Skeletal muscle satellite cell (primary cell): ENCODE measurements around the gene KIAA0930.
A peak's percentile ranks its signal among the peaks of the same experiment; 100 is the strongest.

Experiments used
- H3K27me3 ChIP-seq: 2 replicates; pipeline ENCODE4 v1.7.0; 2013; ENCODE audit warnings: low read length; ENCODE audit not compliant: control insufficient read depth, insufficient read depth
- H3K36me3 ChIP-seq: 2 replicates; pipeline ENCODE4 v1.7.0; 2013; ENCODE audit warnings: mild to moderate bottlenecking, control low read depth, low read length; ENCODE audit not compliant: insufficient read depth
- H3K4me1 ChIP-seq: 2 replicates; pipeline ENCODE4 v1.7.0; 2013; ENCODE audit warnings: low read length; ENCODE audit not compliant: control insufficient read depth, insufficient read depth
- H3K4me2 ChIP-seq: 2 replicates; pipeline ENCODE4 v1.7.0; 2013; ENCODE audit warnings: mild to moderate bottlenecking, low read length
- H3K4me3 ChIP-seq: 2 replicates; pipeline ENCODE4 v1.7.0; 2013; ENCODE audit warnings: low read length
- H3K9ac ChIP-seq: 2 replicates; pipeline ENCODE4 v1.7.0; 2013; ENCODE audit warnings: mild to moderate bottlenecking, low read depth, low read length, moderate library complexity
- H3K9me3 ChIP-seq: replicated peaks from 2 replicates; pipeline ENCODE4 v1.7.0; 2013; ENCODE audit warnings: mild to moderate bottlenecking, control low read depth, low read length

Gene KIAA0930

GRCh38 chr22:45272498-45272897 is 31.8 kb upstream of the KIAA0930 start:
- Histone ChIP-seq H3K27me3 (peaks cover 46% of the 10 kb centered on the region), H3K9me3 (no peaks in the 10 kb centered on the region)

GRCh38 chr22:45271667-45272201 is 31.0 kb upstream of the KIAA0930 start:
- Histone ChIP-seq H3K4me1 (peaks cover 9% of the 10 kb centered on the region), H3K36me3 (no peaks in the 10 kb centered on the region), H3K4me2 (no peak overlapping the region), H3K9ac (no peak overlapping the region), H3K9me3 (no peaks in the 10 kb centered on the region), H3K4me3 (no peak overlapping the region), H3K27me3 (peaks cover 46% of the 10 kb centered on the region)

More at GRCh38 chr22:45272498-45272897, 31.8 kb upstream of the KIAA0930 start:
- Histone ChIP-seq H3K36me3 (no peaks in the 10 kb centered on the region), H3K9ac (no peak overlapping the region), H3K4me3 (no peak overlapping the region), H3K4me1 (peaks cover 9% of the 10 kb centered on the region), H3K4me2 (no peak overlapping the region)

GRCh38 chr22:45270095-45271020 is 29.7 kb upstream of the KIAA0930 start:
- H3K9ac ChIP-seq: no peak overlapping the region
- H3K4me3 ChIP-seq: no peak overlapping the region
- peaks cover 9% of the 10 kb centered on the region for H3K4me1 ChIP-seq
- H3K27me3 ChIP-seq: peaks cover 43% of the 10 kb centered on the region
- no peak overlapping the region for H3K4me2 ChIP-seq
- H3K9me3 ChIP-seq: no peaks in the 10 kb centered on the region
- no peaks in the 10 kb centered on the region for H3K36me3 ChIP-seq

- H3K4me2 ChIP-seq: peak overlapping the region; percentile 100
- no peaks in the 10 kb centered on the region for H3K9me3 ChIP-seq
- H3K36me3 ChIP-seq: no peaks in the 10 kb centered on the region
- H3K27me3 ChIP-seq: peaks cover 40% of the 10 kb centered on the region
- H3K9ac ChIP-seq: peak overlapping the region; percentile 72
- H3K4me3 ChIP-seq: peak overlapping the region; percentile 82
- H3K4me1 ChIP-seq: peaks cover 9% of the 10 kb centered on the region
These were observed 28.5 kb upstream of the KIAA0930 start for GRCh38 chr22:45268958-45269844.

DNA sequence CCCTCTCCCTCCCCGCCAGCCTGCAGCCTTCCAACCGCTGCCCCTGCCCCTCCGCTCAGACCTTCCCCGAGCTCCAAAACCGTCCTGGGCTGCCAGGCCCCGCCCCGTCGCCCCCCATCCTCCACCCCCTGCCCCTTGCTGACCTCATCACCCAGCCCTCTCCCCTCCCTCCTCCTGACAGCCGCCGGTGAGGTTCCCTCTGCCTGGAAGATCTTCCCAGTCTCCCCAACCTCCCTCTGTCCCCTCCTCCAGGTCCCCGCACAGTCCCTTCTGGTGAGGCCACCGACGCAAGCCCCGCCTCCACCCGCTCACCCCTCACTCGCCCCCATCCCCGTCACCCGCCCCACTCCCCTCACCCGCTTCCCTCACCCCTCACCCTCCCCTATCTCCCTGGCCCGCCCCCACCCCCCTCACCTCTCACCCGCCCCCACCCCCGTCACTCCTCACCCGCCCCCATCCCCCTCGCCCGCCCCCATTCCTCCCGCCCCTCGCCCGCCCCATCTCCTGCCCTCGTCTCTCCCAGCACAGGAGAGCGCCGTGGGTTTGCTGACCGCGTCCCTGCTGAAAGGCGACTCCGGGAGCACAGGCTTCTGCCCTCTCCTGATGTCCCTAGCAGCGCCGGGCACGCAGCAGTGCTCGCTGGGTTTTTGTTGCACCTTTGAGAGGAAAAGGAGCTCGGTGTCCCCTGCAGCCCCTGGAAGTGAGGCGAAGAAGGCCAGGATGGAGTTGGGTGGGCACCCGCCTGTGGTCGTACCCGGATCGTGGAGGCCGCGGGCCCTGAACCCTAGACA is 27.7 kb upstream of the KIAA0930 start:
- no peaks in the 10 kb centered on the region for H3K9me3 ChIP-seq
- peak overlapping the region; percentile 100 for H3K4me2 ChIP-seq
- peaks cover 32% of the 10 kb centered on the region for H3K27me3 ChIP-seq
- H3K36me3 ChIP-seq: no peaks in the 10 kb centered on the region
- H3K4me3 ChIP-seq: peak overlapping the region; percentile 82
- H3K9ac ChIP-seq: peak overlapping the region; percentile 72
- H3K4me1 ChIP-seq: peaks cover 13% of the 10 kb centered on the region

GRCh38 chr22:45265535-45265934 is 24.8 kb upstream of the KIAA0930 start:
- H3K27me3 ChIP-seq: peaks cover 39% of the 10 kb centered on the region
- no peaks in the 10 kb centered on the region for H3K36me3 ChIP-seq
- no peak overlapping the region for H3K9ac ChIP-seq
- H3K4me1 ChIP-seq: peaks cover 13% of the 10 kb centered on the region
- no peak overlapping the region for H3K4me2 ChIP-seq
- H3K4me3 ChIP-seq: no peak overlapping the region
- no peaks in the 10 kb centered on the region for H3K9me3 ChIP-seq

GRCh38 chr22:45263463-45264269 is 23.0 kb upstream of the KIAA0930 start:
- no peak overlapping the region for H3K4me3 ChIP-seq
- H3K9ac ChIP-seq: no peak overlapping the region
- H3K36me3 ChIP-seq: no peaks in the 10 kb centered on the region

DNA sequence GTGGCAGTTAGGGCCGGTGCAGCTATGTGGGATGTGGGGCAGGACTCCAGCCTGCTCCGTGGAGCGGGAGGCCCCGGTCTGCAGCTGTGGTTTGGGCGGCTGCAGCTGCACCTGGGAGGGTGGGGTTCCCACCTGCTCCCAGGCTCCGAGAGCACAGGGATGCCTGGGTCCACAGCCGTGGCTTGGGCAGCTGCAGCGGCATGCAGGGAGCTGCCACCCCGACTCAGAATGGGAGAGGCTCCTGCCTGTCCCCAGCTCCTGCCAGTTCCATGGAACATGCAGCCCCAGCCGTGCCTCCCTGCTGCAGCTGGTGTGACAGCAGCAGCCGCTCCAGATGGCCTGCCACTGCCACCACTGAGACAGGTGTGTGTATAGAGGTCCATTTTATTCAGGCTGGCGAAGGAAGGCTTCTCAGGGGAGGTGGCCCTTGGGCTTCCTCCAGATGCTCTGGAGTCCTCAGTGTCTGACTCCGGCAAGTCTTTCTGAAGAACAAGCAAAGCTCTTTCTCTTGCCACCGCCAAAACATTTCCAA is 22.3 kb upstream of the KIAA0930 start:
- no peaks in the 10 kb centered on the region for H3K36me3 ChIP-seq
- no peaks in the 10 kb centered on the region for H3K9me3 ChIP-seq
- H3K4me3 ChIP-seq: no peak overlapping the region
- H3K9ac ChIP-seq: no peak overlapping the region
- peaks cover 31% of the 10 kb centered on the region for H3K27me3 ChIP-seq
- H3K4me1 ChIP-seq: peaks cover 4% of the 10 kb centered on the region
- no peak overlapping the region for H3K4me2 ChIP-seq

More at GRCh38 chr22:45263463-45264269, 23.0 kb upstream of the KIAA0930 start:
- H3K9me3 ChIP-seq: no peaks in the 10 kb centered on the region
- peaks cover 5% of the 10 kb centered on the region for H3K4me1 ChIP-seq
- no peak overlapping the region for H3K4me2 ChIP-seq
- peaks cover 31% of the 10 kb centered on the region for H3K27me3 ChIP-seq

GRCh38 chr22:45262195-45262930 is 21.7 kb upstream of the KIAA0930 start:
- Histone ChIP-seq H3K4me3 (no peak overlapping the region), H3K9ac (no peak overlapping the region), H3K9me3 (no peaks in the 10 kb centered on the region), H3K27me3 (peaks cover 31% of the 10 kb centered on the region), H3K36me3 (no peaks in the 10 kb centered on the region), H3K4me1 (peaks cover 4% of the 10 kb centered on the region), H3K4me2 (no peak overlapping the region)
